OCI-LY7 (cell line): Measurements from ENCODE around the gene SERPINF2.

Experiments
- CTCF ChIP-seq: fragments of 200-600 bp; sonication (generic); conservative IDR thresholded peaks from 2 replicates; pipeline ENCODE4 v1.5.1; 2014; ENCODE audit warnings: mild to moderate bottlenecking, antibody characterized with exemption, low read length, moderate library complexity, mixed read lengths
- EZH2phosphoT487 ChIP-seq: fragments of 200-600 bp; sonication (generic); IDR thresholded peaks from 2 replicates; pipeline ENCODE4 v1.6.1; 2018; ENCODE audit warnings: low read depth, borderline replicate concordance, mild to moderate bottlenecking, mixed run types, antibody characterized with exemption, low read length, moderate library complexity, mixed read lengths

GRCh38 chr17:1745513-1746020 lies 2.9 kb downstream of the SERPINF2 start:
- TF ChIP-seq EZH2phosphoT487 (no peak), CTCF (no peak)
